Cardiac fibroblast (primary cell): ENCODE data around the gene RAB15.

Experiments
- DNase-seq, 2 donors: peaks; one replicate each; pipeline versions ENCODE4 v3.0.0 to v3.0.0-alpha.2; 2010; ENCODE audit warnings: low read depth in 2 of 2
- H3K4me3 ChIP-seq, 2 donors: replicated peaks in 1 of 2; 1 replicate in 1 of 2; 2 replicates in 1 of 2; pipeline ENCODE4 v1.5.1; 2011; ENCODE audit warnings: low read depth in 2 of 2, low read length in 2 of 2, mild to moderate bottlenecking in 2 of 2, moderate library complexity in 1 of 2
- TF ChIP-seq, protein P1 (sequence below): IDR thresholded peaks from one replicate; pipeline ENCODE4 v1.5.1; 2011; ENCODE audit warnings: low read depth, mild to moderate bottlenecking, low read length, inconsistent platforms

Gene RAB15

DNA sequence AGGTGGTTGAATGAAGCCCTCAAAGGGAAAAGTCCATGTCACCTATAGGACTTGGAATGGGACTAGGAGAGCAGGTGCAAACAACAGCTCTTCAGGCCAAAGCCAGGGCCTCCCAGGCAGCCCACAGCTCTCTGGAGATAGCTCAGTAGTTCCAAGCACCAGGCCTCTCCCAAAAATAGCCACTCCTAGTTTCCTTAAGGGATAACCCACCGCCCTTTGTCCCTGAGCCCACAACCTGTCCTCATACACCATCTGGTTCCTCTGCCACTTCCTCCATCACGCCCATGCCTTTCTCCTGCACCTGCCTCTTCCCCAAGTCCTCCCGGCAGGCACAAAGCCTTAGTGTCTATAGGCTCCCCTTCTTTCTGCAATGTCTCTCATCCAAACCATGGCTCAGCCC, 2.1 kb downstream of the RAB15 start:
- TF ChIP-seq, protein P1, sequence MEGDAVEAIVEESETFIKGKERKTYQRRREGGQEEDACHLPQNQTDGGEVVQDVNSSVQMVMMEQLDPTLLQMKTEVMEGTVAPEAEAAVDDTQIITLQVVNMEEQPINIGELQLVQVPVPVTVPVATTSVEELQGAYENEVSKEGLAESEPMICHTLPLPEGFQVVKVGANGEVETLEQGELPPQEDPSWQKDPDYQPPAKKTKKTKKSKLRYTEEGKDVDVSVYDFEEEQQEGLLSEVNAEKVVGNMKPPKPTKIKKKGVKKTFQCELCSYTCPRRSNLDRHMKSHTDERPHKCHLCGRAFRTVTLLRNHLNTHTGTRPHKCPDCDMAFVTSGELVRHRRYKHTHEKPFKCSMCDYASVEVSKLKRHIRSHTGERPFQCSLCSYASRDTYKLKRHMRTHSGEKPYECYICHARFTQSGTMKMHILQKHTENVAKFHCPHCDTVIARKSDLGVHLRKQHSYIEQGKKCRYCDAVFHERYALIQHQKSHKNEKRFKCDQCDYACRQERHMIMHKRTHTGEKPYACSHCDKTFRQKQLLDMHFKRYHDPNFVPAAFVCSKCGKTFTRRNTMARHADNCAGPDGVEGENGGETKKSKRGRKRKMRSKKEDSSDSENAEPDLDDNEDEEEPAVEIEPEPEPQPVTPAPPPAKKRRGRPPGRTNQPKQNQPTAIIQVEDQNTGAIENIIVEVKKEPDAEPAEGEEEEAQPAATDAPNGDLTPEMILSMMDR, result no peak
- no peak for DNase-seq
- no peak overlapping the region for H3K4me3 ChIP-seq

DNA sequence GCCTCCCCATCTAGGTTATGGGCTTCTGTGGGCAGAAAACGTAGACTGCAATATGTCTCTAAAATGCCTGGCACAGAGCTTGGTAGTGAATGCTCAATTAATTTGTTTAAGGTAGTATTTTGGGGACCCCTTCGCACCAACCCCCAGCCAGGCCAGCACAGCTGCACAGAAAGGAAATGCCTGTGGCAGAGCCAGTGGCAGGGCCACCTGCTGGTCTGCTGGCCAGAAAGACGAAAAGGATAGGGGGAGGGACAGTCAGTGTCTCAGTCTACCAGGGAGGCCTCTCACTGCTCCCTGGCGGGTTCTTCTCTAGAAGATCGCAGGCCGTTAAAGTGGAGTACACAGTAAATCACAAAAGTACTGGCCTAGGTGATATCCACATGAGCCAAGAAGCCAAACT, 3.5 kb downstream of the RAB15 start:
- no peak overlapping the region for H3K4me3 ChIP-seq
- TF ChIP-seq, protein P1, result no peak
- no peak for DNase-seq

DNA sequence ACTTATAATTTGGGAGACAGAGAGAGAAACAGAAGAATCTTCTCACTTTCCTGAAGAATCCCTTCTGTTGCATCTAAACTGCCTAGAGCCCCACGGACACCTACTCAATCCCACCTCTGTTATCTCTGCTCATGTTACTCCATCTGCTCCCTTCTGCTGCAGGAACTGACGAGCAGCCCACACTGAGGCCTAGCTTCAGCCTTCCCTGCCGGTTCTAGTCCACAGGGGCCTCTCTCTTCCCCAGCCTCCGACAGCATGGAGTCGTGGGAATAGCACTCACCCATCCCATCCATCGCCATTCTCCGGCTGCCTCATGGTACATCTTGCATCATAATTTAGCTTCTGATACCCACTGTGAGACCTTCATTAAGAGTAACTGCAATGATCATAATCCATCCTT, 4.0 kb downstream of the RAB15 start:
- DNase-seq, result no peak
- H3K4me3 ChIP-seq, result no peak overlapping the region
- TF ChIP-seq, protein P1, result no peak

DNA sequence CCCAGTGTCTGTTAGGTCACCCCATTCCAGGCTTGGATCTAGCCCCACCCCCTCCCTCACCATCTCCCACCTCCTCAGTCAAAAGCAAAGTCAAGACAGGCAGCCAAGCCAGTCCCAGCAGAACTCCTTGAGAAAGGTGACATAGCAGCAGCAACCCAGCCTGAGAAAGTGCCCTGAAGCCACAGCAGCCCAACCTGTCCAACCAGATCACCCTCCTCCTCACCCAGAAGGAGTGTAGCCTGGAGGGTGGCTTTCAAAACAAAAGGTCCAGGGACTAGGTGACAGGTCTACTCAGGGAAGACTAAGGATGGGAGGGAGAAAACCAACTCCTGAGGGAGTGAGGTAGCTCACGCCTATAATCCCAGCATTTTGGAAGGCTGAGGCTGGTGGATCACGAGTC, 5.2 kb downstream of the RAB15 start:
- TF ChIP-seq, protein P1, result no peak
- DNase-seq, result no peak
- no peak overlapping the region for H3K4me3 ChIP-seq

DNA sequence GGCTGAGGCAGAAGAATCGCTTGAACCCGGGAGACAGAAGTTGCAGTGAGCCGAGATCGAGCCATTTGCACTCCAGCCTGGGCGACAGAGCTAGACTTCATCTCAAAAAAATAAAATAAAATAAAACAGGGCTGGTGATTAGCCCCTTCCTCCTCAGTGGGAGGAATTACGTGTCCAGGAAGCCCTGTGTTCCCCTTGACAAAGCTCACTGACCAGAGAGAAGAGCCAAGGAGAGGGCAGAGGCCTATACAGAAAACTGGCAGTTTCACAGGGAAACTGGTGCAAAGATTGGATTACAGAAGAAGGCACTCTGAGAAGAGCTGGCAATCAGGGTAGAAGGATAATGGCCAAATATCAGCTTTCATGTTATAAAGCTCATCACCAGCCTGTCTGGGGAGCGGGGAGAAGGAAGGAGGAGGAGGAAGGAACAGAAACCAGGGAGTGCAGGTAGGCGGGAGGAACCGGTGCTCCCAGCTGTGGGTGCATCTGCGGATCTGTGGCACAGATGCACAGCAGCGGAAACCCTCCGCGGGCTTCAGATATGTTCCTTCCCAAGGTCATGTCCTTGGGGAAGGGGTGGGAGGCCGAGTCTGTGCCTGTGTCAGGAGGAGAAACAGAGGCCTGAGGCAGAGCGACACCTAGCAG, 6.7 kb downstream of the RAB15 start:
- no peak for DNase-seq
- no peak overlapping the region for H3K4me3 ChIP-seq
- TF ChIP-seq, protein P1, result no peak

DNA sequence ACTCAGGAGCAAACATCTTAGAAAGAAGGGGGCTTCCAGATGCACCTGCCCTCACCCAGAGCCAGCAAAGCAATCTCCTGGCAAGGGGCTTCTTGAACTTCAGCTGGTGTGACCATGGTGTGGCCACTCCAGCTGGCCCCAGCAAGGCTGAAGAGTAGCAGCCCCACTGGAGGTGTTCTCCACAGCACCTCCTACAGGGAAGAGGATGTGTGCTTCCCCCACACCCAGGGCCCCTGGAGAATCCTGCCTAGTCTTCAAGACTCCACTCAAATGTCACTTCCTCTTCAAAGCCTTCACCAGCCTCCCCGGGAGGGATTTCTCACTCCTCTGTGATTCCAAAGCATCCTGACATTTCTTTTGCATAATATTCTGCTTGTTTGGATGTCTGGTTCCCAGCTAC, 8.5 kb downstream of the RAB15 start:
- no peak overlapping the region for H3K4me3 ChIP-seq
- TF ChIP-seq, protein P1, result no peak
- no peak for DNase-seq

DNA sequence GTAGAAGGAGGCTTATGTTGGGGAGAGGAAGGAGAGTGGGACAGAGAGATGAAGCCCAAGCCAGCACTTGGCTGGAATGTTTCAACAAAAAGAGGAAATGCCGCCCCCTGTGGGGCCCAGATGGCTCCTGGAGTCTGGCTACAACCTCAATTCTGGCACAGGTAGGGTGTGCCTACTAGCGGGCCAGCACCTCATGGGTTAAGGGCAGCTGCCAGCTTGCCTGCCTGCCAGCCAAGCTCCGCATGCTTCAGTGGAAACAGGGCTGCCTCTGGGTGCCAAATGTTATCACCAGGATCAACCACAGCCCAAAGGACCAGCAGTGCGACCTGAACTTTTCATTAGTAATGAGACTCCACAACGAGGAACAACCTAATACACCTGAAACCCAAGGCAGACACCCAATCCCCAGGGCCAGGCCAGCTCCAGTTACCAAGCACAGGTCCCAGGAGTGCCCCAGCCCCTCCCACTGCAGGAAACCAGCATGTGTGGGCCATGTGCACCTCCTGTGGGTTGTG, 11.3 kb downstream of the RAB15 start:
- TF ChIP-seq, protein P1, result peak; percentile 0
- DNase-seq, result no peak
- H3K4me3 ChIP-seq, result no peak overlapping the region
